ENCODE measurements around the gene NIBAN1.
"Not testable (repeated sequence)": the region's sequence is repeated elsewhere in the genome, so short reads cannot be mapped to it uniquely, and the experiment has no call there.

NIBAN1 gene

GRCh38 chr1:185010361-185010760 lies 36.1 kb upstream of the NIBAN1 start:
- no peaks in the 10 kb centered on the region for H3K9me2 ChIP-seq (replicated peaks; ENCODE audit: insufficient read depth, low read length)
- no peaks in the 10 kb centered on the region for H3F3A ChIP-seq (ENCODE audit: insufficient read depth)
- H3K9me3 ChIP-seq (ENCODE audit: insufficient read depth, low read length): no peaks in the 10 kb centered on the region
- no peak for TF ChIP-seq CTCF (IDR thresholded peaks at IDR 0.05; ENCODE audit: insufficient read depth, low read length, poor library complexity, severe bottlenecking)
- TF ChIP-seq EZH2phosphoT487 (conservative IDR thresholded peaks at IDR 0.05; ENCODE audit: low read length): no peak
- H3K27ac ChIP-seq (ENCODE audit: low read depth, low read length): no peak overlapping the region
- no peaks in the 10 kb centered on the region for H3K79me2 ChIP-seq (ENCODE audit: insufficient read depth, low read length)
- no peak overlapping the region for H3K4me2 ChIP-seq (ENCODE audit: low read depth, low read length, poor library complexity, severe bottlenecking)
- no peak overlapping the region for H3K9ac ChIP-seq (ENCODE audit: low read length)
- no peak overlapping the region for H2AFZ ChIP-seq (ENCODE audit: low read depth, low read length, severe bottlenecking)
- no peaks in the 10 kb centered on the region for H4K20me1 ChIP-seq (ENCODE audit: low read depth, low read length)
- H3K4me3 ChIP-seq (ENCODE audit: insufficient read depth, low read length, poor library complexity, severe bottlenecking): no peak overlapping the region
- H3K36me3 ChIP-seq (ENCODE audit: low read length): no peaks in the 10 kb centered on the region
- H3K27me3 ChIP-seq (ENCODE audit: low read length): no peaks in the 10 kb centered on the region

- H3K9ac ChIP-seq (ENCODE audit: low read length): no peak overlapping the region
- H3K4me3 ChIP-seq (ENCODE audit: insufficient read depth, low read length, poor library complexity, severe bottlenecking): no peak overlapping the region
- no peaks in the 10 kb centered on the region for H3K27me3 ChIP-seq (ENCODE audit: low read length)
Observed at GRCh38 chr1:185008838-185009237, 34.5 kb upstream of the NIBAN1 start.

GRCh38 chr1:185001312-185001880 lies 27.1 kb upstream of the NIBAN1 start:
- H3K79me2 ChIP-seq (ENCODE audit: insufficient read depth, low read length); H3K36me3 ChIP-seq (ENCODE audit: low read length); H3K4me3 ChIP-seq (ENCODE audit: insufficient read depth, low read length, poor library complexity, severe bottlenecking); H3K4me2 ChIP-seq (ENCODE audit: low read depth, low read length, poor library complexity, severe bottlenecking); H3F3A ChIP-seq (ENCODE audit: insufficient read depth); H3K9me2 ChIP-seq (replicated peaks; ENCODE audit: insufficient read depth, low read length); H3K27ac ChIP-seq (ENCODE audit: low read depth, low read length); H3K9me3 ChIP-seq (ENCODE audit: insufficient read depth, low read length); H2AFZ ChIP-seq (ENCODE audit: low read depth, low read length, severe bottlenecking); H4K20me1 ChIP-seq (ENCODE audit: low read depth, low read length); H3K27me3 ChIP-seq (ENCODE audit: low read length); H3K9ac ChIP-seq (ENCODE audit: low read length): not testable (repeated sequence)

More at GRCh38 chr1:185008838-185009237, 34.5 kb upstream of the NIBAN1 start:
- Histone ChIP-seq H3K27ac (ENCODE audit: low read depth, low read length) (no peak overlapping the region), H3K9me3 (ENCODE audit: insufficient read depth, low read length) (no peaks in the 10 kb centered on the region), H2AFZ (ENCODE audit: low read depth, low read length, severe bottlenecking) (no peak overlapping the region), H3K36me3 (ENCODE audit: low read length) (no peaks in the 10 kb centered on the region), H3K79me2 (ENCODE audit: insufficient read depth, low read length) (no peaks in the 10 kb centered on the region), H4K20me1 (ENCODE audit: low read depth, low read length) (no peaks in the 10 kb centered on the region), H3F3A (ENCODE audit: insufficient read depth) (no peaks in the 10 kb centered on the region), H3K4me2 (ENCODE audit: low read depth, low read length, poor library complexity, severe bottlenecking) (no peak overlapping the region), H3K9me2 (replicated peaks; ENCODE audit: insufficient read depth, low read length) (no peaks in the 10 kb centered on the region)
- TF ChIP-seq CTCF (IDR thresholded peaks at IDR 0.05; ENCODE audit: insufficient read depth, low read length, poor library complexity, severe bottlenecking) (no peak), EZH2phosphoT487 (conservative IDR thresholded peaks at IDR 0.05; ENCODE audit: low read length) (no peak)

- not testable (repeated sequence) for H3K27me3 ChIP-seq (ENCODE audit: low read length); H3K9me2 ChIP-seq (replicated peaks; ENCODE audit: insufficient read depth, low read length); H3F3A ChIP-seq (ENCODE audit: insufficient read depth); H3K27ac ChIP-seq (ENCODE audit: low read depth, low read length); H3K9ac ChIP-seq (ENCODE audit: low read length); H3K4me2 ChIP-seq (ENCODE audit: low read depth, low read length, poor library complexity, severe bottlenecking); H3K79me2 ChIP-seq (ENCODE audit: insufficient read depth, low read length); H3K36me3 ChIP-seq (ENCODE audit: low read length); H4K20me1 ChIP-seq (ENCODE audit: low read depth, low read length); H3K9me3 ChIP-seq (ENCODE audit: insufficient read depth, low read length); H3K4me3 ChIP-seq (ENCODE audit: insufficient read depth, low read length, poor library complexity, severe bottlenecking); H2AFZ ChIP-seq (ENCODE audit: low read depth, low read length, severe bottlenecking)
Observed at GRCh38 chr1:184999974-185000373, 25.7 kb upstream of the NIBAN1 start.

Measured in SU-DHL-6 (cell line).